Activated CD8-positive, alpha-beta memory T cell treated with anti-CD3 and anti-CD28 coated beads, Interleukin-2, amount 50 U/mL, for 24 hours (primary cell): ENCODE results near the gene BMP8A.
A peak's percentile ranks its signal among the peaks of the same experiment; 100 is the strongest.
"Not testable (repeated sequence)": the region's sequence is repeated elsewhere in the genome, so short reads cannot be mapped to it uniquely, and the experiment has no call there.

Experiments used
- DNase-seq: peaks from one replicate; pipeline ENCODE4 v3.0.0-alpha.2; 2020; ENCODE audit errors: extremely low read depth

The BMP8A gene, protein sequence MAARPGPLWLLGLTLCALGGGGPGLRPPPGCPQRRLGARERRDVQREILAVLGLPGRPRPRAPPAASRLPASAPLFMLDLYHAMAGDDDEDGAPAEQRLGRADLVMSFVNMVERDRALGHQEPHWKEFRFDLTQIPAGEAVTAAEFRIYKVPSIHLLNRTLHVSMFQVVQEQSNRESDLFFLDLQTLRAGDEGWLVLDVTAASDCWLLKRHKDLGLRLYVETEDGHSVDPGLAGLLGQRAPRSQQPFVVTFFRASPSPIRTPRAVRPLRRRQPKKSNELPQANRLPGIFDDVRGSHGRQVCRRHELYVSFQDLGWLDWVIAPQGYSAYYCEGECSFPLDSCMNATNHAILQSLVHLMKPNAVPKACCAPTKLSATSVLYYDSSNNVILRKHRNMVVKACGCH

DNA sequence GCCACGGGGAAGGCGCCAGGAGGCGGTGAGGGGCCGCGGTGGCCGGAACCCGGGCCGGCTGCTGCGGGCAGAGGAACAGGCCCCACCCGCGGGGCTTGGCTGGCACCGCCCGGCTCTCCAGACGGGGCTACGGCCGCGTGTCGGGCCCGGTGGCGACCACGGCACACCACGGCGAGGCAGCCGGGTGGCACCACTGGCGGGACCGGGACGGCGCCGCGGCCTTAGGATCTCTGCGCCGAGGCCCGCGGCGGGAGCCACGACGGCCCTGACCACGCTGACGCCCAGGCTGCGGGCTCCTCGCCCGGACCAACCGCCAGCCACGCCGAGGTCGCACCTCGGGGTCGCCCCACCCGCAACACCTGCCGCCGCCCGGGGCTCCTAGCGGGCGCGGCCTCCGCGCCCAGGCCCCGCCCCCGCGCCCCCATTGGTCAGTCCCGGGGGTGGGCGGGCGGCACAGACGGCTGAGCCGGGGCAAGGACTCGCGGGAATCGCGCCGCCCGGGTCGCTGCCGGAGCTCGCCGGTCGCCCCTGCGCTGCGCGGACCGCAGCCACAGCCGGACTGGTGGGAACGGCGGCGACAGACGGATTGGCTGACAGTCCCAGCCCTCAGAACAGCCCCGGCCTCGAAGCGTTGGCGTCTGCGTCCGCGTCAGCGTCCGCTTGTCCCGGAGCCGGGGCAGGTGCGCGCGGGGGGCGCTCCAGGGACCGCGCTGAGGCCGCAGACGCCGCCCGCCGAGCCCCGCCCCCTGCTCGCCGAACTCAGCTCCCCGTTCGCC lies at the start of gene BMP8A:
Gene BMP8A (plus strand): TSS at position 491 of the 776 bp plus-strand sequence. CDS start 356 bp downstream, outside the sequence.
- DNase-seq: peak; percentile 6

DNA sequence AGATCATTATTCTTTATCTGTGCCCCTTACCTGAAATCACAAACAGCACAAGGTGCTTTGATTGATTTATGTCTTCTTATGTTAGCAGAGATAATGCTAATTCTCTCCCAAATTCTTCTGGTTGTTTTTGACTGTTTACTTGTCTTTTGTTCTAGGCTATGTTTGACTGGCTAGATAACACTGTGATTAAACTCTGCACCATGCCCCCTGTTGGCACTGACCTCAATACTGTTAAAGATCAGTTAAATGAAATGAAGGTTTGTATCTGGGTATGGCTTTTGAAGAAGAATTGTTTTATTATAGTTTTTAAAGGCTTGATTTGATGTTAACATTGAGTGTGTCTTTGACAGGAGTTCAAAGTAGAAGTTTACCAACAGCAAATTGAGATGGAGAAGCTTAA lies 49.6 kb upstream of the BMP8A start:
- DNase-seq: no peak

DNA sequence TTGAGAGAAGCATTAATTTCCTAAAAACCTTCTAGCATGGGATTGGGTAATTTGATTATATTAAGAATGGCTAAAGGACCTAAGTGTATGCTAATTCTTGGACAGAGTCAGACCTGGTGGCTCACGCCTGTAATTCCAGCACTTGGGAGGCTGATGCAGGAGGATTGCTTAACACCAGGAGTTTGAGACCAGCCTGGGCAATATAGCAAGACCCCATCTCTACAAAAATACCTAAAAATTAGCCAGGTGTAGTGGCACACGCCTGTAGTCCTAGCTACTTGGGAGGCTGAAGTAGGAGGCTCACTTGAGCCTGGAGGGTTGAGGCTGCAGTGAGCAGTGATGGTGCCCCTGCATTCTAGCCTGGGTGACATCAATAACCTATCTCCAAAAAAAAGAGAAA lies 45.9 kb upstream of the BMP8A start:
- no peak for DNase-seq

DNA sequence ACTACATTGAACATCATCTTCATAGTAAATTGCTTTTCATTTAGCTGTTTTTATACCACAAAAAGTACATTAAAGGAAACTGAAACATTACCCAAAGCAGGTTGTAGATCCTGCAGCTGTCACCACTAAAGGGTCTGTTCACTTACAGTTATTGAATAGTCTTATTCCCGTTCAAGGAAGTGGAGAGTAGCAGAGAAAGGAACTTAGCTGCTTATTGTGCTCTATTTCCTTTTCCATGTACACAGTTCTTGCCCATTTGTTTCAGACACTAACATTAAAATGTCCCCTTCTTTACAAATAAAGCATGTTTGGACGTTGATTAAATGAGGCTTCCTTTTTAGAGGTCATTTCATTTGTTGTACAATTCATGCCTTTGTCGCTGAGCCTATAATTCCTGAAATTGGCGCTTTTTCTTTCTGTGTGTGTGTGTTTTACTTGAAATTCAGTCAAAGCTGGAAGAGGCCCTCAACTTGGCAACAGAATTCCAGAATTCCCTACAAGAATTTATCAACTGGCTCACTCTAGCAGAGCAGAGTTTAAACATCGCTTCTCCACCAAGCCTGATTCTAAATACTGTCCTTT lies 44.4 kb upstream of the BMP8A start:
- no peak for DNase-seq

DNA sequence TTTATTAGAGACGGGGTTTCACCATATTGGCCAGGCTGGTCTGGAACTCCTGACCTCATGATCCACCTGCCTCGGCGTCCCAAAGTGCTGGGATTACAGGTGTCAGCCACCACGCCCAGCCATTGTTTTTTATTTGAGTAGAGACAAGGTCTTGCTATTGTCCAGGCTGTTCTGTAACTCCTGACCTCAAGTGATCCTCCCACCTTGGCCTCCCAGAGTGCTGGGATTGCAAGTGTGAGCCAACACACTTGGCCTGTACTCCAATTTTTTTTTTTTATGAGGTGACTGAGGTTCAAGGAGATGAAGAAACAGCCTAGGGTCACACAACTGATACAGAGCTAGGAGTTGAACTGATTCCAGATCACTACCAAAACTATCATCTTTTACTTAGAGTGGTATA lies 41.4 kb upstream of the BMP8A start:
- not testable (repeated sequence) for DNase-seq

DNA sequence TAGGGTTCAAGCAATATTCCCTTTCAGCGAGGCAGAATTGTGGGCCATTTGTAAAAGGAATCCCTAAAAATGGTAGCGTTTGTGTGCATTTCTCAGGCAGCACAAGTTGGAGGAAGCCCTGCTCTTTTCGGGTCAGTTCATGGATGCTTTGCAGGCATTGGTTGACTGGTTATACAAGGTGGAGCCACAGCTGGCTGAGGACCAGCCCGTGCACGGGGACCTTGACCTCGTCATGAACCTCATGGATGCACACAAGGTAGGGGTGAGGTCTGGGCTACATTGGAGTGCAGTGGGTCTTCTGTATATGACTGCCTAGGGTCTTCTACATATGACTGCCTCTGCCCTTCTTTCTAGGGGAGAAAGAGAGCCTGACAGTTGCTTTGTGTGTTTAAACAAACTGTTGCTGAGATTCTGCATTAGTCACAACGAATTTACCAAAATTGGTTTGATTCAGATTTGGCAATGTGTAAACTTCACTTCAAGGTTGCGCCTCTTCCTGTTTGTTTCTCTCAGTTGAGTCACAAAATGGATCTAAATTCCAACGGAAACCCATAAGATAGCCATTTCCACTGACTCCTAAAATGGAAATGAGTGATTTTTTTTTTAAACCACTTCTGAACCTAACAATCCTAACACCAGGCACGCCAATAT lies 40.4 kb upstream of the BMP8A start:
- DNase-seq: no peak

DNA sequence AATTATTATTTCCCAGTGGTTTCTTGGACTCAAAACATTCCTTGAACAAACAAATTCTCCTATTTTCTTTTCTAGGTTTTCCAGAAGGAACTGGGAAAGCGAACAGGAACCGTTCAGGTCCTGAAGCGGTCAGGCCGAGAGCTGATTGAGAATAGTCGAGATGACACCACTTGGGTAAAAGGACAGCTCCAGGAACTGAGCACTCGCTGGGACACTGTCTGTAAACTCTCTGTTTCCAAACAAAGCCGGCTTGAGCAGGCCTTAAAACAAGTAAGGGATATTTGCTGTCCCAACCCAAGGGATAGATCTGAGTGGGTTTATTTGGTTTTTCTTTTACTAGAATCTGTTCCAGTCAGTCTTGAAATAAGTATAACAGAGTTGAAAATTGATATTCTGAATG lies 39.4 kb upstream of the BMP8A start:
- DNase-seq: no peak

DNA sequence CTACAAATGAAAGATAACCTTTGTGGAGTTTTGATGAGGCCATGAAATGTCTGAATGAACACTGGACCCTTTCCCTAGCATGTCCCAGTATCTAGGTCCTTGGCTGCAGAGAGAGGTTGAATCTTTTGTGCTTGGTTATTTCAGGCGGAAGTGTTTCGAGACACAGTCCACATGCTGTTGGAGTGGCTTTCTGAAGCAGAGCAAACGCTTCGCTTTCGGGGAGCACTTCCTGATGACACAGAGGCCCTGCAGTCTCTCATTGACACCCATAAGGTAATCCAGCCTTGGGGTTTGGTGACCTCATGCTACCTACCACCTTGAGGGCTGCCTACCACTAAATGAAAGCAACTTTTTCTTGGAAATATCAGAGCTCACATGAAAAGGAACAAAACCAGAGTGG lies 38.9 kb upstream of the BMP8A start:
- DNase-seq: no peak

DNA sequence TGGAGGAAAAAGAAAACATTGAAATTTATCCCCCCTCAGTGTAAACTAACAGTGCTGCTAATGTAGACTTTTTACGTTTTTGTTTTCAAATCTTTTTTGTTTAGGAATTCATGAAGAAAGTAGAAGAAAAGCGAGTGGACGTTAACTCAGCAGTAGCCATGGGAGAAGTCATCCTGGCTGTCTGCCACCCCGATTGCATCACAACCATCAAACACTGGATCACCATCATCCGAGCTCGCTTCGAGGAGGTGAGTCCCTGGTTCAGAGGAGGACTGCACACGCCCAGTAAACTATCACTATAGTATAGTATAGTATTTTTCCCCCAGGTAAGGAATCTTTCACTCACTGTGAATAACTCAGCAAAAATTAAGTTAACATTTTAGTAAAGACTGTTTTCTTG lies 37.8 kb upstream of the BMP8A start:
- no peak for DNase-seq

DNA sequence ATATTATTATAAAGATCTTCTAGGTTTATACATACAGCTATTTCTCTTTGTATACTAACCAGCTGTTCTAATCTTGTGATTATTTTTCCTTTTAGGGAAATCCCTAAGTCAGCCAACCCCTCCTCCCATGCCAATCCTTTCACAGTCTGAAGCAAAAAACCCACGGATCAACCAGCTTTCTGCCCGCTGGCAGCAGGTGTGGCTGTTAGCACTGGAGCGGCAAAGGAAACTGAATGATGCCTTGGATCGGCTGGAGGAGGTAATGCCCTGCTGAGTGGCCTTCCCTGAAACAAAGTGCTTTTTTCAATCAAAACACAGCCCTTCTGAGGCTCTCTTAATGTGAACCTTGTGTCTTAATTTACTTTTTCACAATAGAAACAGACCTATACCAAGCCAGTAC lies 32.4 kb upstream of the BMP8A start:
- DNase-seq: no peak

DNA sequence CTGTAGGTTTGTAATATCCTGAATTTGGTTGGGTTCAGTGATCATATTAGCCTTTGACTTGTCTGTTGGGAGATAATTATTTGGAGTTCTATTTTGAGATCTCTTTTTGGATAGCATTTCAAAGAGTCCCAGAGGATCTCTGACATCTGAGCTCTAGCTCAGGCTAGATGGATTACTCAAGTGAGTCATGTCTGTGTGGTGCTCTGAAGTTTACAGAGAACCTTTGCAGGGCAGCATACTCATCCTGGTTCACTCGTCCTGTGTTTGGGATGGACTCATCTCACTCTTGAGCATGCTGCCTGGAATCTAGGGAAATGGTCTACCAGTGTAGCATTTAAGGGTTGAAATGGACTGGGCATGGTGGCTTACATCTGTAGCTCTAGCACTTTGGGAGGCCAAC lies 29.4 kb upstream of the BMP8A start:
- no peak for DNase-seq

DNA sequence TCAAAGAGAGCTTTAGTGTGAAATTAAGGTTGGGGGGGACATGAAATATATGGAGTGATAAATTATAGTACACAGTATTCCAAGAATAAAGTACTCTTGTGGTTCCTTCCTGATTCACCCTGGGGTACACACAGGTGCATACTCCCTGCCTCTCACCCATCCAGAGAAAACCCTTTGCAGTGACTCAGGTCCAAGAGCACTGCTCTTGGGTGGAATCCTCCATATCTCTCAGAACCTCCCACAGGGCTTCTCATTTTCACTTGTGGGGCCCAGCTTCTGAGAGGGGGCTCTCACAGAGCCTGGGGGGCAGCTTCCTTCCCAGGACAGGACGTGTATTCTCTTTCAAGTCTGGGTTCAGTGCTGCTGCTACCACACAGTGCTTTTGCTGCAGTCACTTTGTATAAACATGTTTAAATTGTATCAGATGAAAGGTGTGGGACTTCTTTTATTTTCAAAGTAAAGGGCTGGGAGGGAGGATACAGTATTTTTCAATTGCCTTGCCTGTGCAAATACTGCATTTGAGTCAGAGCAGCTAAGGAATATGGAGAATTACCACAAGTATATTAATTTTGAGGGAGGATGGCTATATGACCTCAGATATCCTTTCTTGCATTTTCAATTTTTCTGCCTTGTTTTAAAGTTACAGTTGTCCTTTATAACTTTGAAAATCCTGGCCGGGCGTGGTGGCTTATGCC lies 24.9 kb upstream of the BMP8A start:
- DNase-seq: no peak

DNA sequence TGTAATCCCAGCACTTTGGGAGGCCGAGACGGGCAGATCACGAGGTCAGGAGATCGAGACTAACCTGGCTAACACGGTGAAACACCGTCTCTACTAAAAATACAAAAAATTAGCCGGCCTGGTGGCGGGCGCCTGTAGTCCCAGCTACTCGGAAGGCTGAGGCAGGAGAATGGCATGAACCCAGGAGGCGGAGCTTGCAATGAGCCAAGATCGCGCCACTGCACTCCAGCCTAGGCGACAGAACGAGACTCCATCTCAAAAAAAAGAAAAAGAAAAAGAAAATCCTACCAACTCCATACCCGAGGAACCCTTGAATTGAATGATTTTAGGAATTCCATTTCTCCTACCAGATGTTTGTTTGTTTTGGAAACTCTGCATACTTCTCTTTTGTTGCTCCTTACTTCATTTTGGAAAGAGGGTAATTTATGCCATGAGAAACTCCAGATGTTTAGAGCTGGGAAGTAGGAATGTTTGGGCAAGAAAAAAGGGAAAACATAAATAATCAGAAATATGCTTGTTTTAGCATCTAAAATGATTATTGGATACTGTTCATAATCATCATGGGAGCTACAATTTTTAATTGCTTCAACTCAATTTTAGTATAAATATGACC lies 24.2 kb upstream of the BMP8A start:
- DNase-seq: not testable (repeated sequence)

DNA sequence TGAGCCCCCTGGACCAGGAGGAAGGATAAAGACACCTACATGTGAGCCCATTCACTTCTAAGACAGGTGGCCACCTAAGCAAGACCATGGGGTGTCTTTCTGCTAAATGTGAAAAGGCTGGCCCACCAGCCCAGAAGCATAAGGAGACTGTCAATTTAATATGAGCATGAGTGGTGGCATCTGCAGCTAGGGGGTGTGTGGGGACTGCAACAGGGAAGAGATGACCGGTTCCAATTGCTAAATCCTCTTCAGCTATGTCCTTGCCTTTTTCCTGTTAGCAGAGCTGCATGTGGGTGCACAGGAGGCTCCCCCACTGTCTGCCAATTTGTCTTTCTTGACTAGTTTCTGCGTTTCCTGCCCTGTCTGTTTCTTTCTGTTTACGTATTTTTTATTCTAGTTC lies 22.3 kb upstream of the BMP8A start:
- DNase-seq: no peak

DNA sequence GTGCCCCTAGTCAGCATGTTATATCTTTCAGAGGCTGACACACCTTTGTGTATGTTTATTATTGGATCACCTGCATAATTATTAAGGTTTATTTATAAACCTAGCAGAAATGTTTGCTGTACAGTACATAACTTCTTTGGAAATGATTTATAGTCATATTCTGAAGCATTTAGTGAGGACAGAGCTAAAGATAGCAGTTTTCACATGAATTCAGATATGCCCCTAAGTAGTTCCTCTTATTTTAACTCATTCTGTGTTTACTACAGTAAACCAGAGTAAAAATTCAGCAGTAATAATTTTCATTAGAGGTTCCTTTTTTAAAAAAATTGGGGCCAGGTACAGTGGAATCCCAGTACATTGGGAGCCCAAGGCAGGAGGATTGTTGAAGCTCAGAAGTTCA lies 21.4 kb upstream of the BMP8A start:
- no peak for DNase-seq

DNA sequence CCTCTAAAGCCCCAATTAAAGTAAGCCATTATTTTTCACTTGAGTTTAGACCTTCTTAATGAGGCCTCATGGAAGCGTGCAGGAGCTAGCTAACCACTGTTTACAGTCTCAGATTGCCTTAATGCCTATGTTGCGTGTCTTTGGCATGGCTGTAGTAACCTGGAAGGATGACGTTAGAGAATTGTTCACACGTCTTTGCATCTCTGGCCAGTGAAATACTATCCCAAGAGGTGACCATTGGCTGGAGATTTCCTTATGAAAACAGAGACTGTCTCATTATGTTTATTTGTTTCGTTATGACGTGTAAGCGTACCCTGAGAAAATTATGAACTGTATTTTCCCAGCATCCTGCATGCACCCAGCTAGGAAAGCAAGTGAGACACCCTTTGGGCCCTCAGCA lies 18.6 kb upstream of the BMP8A start:
- no peak for DNase-seq

DNA sequence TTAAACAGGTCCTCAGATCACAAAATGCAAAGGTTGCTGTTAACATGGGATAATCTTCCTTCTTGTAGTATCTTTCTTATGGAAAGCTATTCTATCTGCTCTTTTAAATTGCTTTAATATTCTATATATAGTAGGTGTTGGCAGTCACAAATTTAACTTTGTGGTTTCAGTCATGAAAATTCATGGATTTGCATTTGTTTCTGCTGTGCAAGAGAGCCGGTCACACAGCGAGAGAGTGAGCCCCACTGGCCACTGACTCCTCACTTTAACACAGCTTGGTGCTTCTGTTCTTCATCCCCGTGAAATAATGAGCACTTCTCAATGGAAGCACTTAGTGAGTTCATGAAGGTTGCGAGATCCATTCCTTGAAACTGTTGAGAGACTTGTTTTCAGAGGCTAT lies 18.1 kb upstream of the BMP8A start:
- DNase-seq: no peak

DNA sequence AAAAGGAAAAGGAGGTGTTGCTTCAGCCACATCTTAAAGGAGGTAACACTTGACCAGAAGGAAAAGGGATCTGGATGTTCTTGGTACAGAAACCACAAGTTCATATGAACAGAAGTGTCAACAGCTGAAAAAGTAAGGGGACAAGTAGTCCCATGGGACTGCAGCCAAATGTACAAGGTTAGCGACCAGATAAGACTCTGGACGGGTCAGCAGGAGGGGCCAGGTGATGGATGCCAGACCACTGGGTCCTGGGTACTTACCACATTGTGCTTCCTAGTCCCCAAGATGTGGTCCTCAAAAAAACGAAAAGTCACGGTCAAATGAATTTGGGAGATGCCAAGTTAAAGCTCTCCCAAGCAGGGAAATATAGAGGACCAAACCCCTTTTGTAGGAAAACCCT lies 16.6 kb upstream of the BMP8A start:
- DNase-seq: no peak

DNA sequence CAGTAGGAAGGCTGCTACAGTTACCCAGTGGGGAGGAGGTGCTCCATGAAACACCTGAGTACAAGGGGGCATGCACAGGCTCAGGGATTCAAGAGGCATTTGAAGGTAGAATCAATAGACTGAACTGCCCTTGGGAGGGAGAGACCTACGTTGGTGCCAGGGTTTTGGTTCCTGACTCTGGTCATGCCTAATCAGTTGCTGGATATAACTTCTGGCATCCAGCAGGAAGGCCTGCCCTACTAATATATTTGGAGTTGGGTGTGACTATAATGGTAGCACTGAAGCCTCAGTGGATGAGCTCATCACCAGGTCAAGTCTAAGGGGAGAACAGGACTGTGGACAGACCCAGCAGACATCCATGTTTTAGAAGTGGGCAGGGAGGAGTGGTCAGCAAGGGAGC lies 15.9 kb upstream of the BMP8A start:
- DNase-seq: not testable (repeated sequence)

DNA sequence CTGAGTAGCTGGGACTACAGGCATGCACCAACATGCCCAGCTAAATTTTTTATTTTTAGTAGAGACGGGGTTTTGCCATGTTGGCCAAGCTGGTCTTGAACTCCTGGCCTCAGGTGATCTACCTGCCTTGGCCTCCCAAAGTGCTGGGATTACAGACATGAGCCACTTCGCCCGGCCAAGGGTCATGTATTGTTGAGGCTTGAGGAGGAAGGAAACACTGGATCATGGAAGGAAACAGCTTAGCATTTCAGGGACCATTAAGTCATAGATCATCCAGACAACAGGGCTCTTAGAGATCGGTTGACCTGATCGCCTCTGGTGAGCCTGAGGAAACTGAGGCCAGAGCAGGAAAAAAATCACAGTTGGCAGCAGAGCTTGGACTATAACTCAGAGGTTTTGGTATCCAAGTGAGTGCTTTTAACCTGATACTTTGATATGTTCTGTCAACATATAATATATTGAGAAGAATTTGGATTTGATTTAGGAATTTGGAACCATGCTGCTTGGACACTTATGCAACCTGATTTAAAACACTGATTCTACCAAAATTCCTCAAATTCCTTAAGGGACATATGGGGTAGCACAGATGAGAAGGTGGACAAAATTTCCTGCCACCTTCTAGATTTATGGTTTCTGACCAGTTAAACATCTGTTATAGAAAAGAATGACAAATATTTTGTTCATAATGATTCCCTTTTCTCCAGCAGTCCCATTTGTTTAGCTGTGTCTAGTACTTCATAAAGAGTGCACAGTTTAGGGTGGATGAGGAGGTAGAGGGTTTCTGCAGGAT lies 13.1 kb upstream of the BMP8A start:
- no peak for DNase-seq

DNA sequence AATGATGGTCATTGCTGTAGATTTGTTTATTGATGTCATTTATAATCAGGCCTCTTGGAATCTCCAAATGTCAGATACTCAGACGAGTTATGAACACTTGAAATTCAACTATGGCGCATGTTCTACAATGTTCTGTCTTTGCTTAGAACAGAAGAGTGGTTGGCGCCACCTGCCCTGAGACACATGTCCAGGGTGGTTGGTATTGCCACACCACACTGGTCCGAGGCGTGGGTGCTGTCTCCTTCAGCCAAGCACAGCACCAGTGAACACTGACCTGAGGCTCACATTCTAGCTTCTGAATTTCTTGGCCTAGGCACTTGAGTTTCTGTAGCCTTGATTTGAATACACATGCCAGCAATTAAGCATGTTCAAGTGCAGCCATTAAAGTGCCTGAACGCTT lies 10.1 kb upstream of the BMP8A start:
- DNase-seq: no peak
